Measurements from ENCODE around the gene GPC5.

DNA sequence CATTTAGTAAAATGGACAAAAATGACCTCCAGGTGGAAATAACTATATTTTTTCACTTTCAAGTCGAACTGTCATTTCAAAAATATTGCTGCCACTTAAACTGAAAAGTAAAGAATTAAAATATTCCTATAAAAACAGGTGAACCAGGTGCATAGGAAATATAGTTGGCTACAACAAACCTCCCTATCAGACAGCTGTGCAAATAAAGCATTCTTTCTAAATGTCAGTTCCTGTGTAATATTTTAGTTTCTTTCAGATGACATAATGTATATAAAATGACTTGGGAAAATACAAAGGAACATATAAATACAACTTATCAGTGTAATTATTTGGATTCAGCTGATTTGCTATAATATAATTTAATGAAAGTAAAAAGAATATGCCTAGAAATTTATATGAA is 1424.6 kb downstream of the GPC5 start:
- no peak for TF ChIP-seq TEAD4 (IDR thresholded peaks at IDR 0.05)
- TF ChIP-seq CREB1 (IDR thresholded peaks at IDR 0.05; ENCODE audit: low read depth): no peak
- no peak for TF ChIP-seq FOXM1 (IDR thresholded peaks at IDR 0.05; ENCODE audit: borderline replicate concordance, low read depth)
- TF ChIP-seq, protein P1, sequence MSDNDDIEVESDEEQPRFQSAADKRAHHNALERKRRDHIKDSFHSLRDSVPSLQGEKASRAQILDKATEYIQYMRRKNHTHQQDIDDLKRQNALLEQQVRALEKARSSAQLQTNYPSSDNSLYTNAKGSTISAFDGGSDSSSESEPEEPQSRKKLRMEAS (IDR thresholded peaks at IDR 0.05): no peak
- no peak for TF ChIP-seq EP300 (IDR thresholded peaks at IDR 0.05; ENCODE audit: borderline replicate concordance)
- TF ChIP-seq CEBPB (IDR thresholded peaks at IDR 0.05): no peak
- no peak for TF ChIP-seq TAF1 (IDR thresholded peaks at IDR 0.05; ENCODE audit: low read depth)
- TF ChIP-seq RAD21 (IDR thresholded peaks at IDR 0.05; ENCODE audit: low read depth): no peak
- no peak for TF ChIP-seq EGR1 (IDR thresholded peaks at IDR 0.05)
- TF ChIP-seq, protein P2, sequence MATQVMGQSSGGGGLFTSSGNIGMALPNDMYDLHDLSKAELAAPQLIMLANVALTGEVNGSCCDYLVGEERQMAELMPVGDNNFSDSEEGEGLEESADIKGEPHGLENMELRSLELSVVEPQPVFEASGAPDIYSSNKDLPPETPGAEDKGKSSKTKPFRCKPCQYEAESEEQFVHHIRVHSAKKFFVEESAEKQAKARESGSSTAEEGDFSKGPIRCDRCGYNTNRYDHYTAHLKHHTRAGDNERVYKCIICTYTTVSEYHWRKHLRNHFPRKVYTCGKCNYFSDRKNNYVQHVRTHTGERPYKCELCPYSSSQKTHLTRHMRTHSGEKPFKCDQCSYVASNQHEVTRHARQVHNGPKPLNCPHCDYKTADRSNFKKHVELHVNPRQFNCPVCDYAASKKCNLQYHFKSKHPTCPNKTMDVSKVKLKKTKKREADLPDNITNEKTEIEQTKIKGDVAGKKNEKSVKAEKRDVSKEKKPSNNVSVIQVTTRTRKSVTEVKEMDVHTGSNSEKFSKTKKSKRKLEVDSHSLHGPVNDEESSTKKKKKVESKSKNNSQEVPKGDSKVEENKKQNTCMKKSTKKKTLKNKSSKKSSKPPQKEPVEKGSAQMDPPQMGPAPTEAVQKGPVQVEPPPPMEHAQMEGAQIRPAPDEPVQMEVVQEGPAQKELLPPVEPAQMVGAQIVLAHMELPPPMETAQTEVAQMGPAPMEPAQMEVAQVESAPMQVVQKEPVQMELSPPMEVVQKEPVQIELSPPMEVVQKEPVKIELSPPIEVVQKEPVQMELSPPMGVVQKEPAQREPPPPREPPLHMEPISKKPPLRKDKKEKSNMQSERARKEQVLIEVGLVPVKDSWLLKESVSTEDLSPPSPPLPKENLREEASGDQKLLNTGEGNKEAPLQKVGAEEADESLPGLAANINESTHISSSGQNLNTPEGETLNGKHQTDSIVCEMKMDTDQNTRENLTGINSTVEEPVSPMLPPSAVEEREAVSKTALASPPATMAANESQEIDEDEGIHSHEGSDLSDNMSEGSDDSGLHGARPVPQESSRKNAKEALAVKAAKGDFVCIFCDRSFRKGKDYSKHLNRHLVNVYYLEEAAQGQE (IDR thresholded peaks at IDR 0.05; ENCODE audit: low read depth): no peak
- no peak for TF ChIP-seq YY1 (IDR thresholded peaks at IDR 0.05; ENCODE audit: low read depth)
